Sigmoid colon (tissue), 7 donors: ENCODE measurements around the gene ANKRD6. TPM values are rescaled to one million over a fixed set of nuclear protein-coding genes. Genes with fewer than 3 reads are reported as not detected.

Experiments
- DNase-seq: peaks from one replicate; pipeline ENCODE4 v3.0.0-alpha.2; 2019
- H3K27ac ChIP-seq, 4 donors: fragments of 200-600 bp; sonication (generic); one replicate each; pipeline ENCODE4 v1.5.1; 2016 to 2019; ENCODE audit warnings: mild to moderate bottlenecking in 1 of 4
- H3K27me3 ChIP-seq, 3 donors: fragments of 200-600 bp; sonication (generic); one replicate each; pipeline ENCODE4 v1.5.1; 2019; ENCODE audit warnings: mild to moderate bottlenecking in 1 of 3
- H3K36me3 ChIP-seq, 4 donors: fragments of 200-600 bp; sonication (generic); one replicate each; pipeline ENCODE4 v1.5.1; 2016 to 2019
- H3K4me1 ChIP-seq, 4 donors: fragments of 200-600 bp; sonication (generic); one replicate each; pipeline ENCODE4 v1.5.1; 2017 to 2019
- H3K4me3 ChIP-seq, 4 donors: fragments of 200-600 bp; sonication (generic); one replicate each; pipeline ENCODE4 v1.5.1; 2017 to 2019; ENCODE audit warnings: mild to moderate bottlenecking in 2 of 4, moderate library complexity in 1 of 4
- H3K9me3 ChIP-seq, 4 donors: fragments of 200-600 bp in 3 of 4; sonication (generic) in 3 of 4; one replicate each; pipeline versions ENCODE4 v1.5.1 to v1.6.1; 2013 to 2019
- CTCF ChIP-seq, 4 experiments: fragments of 450-650 bp in 3 of 4; fragments of 200-600 bp in 1 of 4; IDR thresholded peaks; one replicate each; pipeline ENCODE4 v1.5.1; 2016 to 2019; ENCODE audit warnings: antibody characterized with exemption in 4 of 4, mild to moderate bottlenecking in 3 of 4, moderate library complexity in 2 of 4
- EP300 ChIP-seq, 4 donors: sonication (generic); formaldehyde crosslinking; IDR thresholded peaks; one replicate each; pipeline ENCODE4 v1.6.1; 2017; ENCODE audit warnings: antibody characterized with exemption in 4 of 4
- POLR2A ChIP-seq, 2 donors: fragments of 450-650 bp; IDR thresholded peaks; one replicate each; pipeline ENCODE4 v1.6.1; 2016; ENCODE audit warnings: antibody characterized with exemption in 2 of 2, mild to moderate bottlenecking in 2 of 2, moderate library complexity in 2 of 2
- POLR2AphosphoS5 ChIP-seq, 4 donors: sonication (generic); formaldehyde crosslinking; IDR thresholded peaks; one replicate each; pipeline ENCODE4 v1.6.1; 2017; ENCODE audit warnings: antibody characterized with exemption in 4 of 4
- WGBS, 2 donors: extraction: QIAGEN DNeasy Blood & Tissue Kit; methylation state at CpG; one replicate each; pipeline ENCODE4 v1.1.7; 2013; 5-methylcytosine and 5-hydroxymethylcytosine counted together
- intact Hi-C: fragments of 100-400 bp; cut with DNase I; formaldehyde crosslinking; loops from one replicate; pipeline ENCODE4 v1.15.1; 2023
- polyA plus RNA-seq, 3 donors: library from polyadenylated mRNA; stranded (reverse); fragments of 200-250 nt; gene quantifications; one replicate each; pipeline ENCODE4 v1.2.3, GENCODE V29; 2013
- total RNA-seq, 4 donors: library from RNA; depleted of rRNA; stranded (reverse); fragments of >200 nt; gene quantifications; one replicate each; pipeline ENCODE4 v1.1.0, GENCODE V29; 2016
- donor health status: healthy with polysubstance abuse.
- donor health status: Bipolar disorder and iron deficiency.
- donor health status: healthy.

Gene ANKRD6
- total RNA-seq = 10 to 100 TPM in 3 of 4 donors, 1 to 10 TPM in 1; 8.0 to 21.6 (median 17.3) TPM
- 1 to 10 TPM; 1.7 to 4.8 (median 2.3) TPM for polyA plus RNA-seq

- peak within 1 kb of the TSS; percentile 90 to 99 (median 92) for H3K4me3 ChIP-seq
- H3K4me1 ChIP-seq = peaks cover 0 to 27% (median 10%) of the 10 kb centered on the region in 4 donors
- H3K27me3 ChIP-seq = no peaks in the 10 kb centered on the region
- H3K36me3 ChIP-seq = no peaks in the 10 kb centered on the region
- peak; percentile 44 to 85 (median 64) for TF ChIP-seq CTCF (IDR thresholded peaks at IDR 0.05)
- no peak for TF ChIP-seq POLR2A (IDR thresholded peaks at IDR 0.05)
- no peak for TF ChIP-seq POLR2AphosphoS5 (IDR thresholded peaks at IDR 0.05)
- H3K27ac ChIP-seq = peak within 1 kb of the TSS in 2 of 4 donors; percentile 49 to 62
- H3K9me3 ChIP-seq = no peaks in the 10 kb centered on the region
- WGBS, 2 donors = 0 to 1% methylated on average over 38 of the region's 38 CpGs
- peak; percentile 83 for DNase-seq
- intact Hi-C loops = loop anchor here (1.0 to 10.0 kb wide), 3 partner anchors 61 to 392 kb away; partner anchors contain the start of gene CASP8AP2
These were observed at the start of gene ANKRD6 for GRCh38 chr6:89432875-89433251. TSS of gene ANKRD6 (plus strand) at chr6:89433152. CDS start at chr6:89566977, 133,825 bp downstream.

- Histone ChIP-seq H3K27ac (peak overlapping the region in 2 of 4 donors; percentile 16 to 37), H3K36me3 (no peaks in the 10 kb centered on the region), H3K9me3 (no peaks in the 10 kb centered on the region), H3K4me1 (peaks cover 0 to 12% (median 9%) of the 10 kb centered on the region in 4 donors), H3K4me3 (no peak overlapping the region), H3K27me3 (no peaks in the 10 kb centered on the region)
- no peak for TF ChIP-seq CTCF (IDR thresholded peaks at IDR 0.05)
- TF ChIP-seq POLR2AphosphoS5 (IDR thresholded peaks at IDR 0.05) = peak in 2 of 4 donors; percentile 28 to 40
- no peak for TF ChIP-seq EP300 (IDR thresholded peaks at IDR 0.05)
- peak; percentile 77 for DNase-seq
- WGBS, 2 donors = 70 to 72% methylated on average over 5 of the region's 5 CpGs
- intact Hi-C loops = no loop called here
These were observed 47.7 kb upstream of the ANKRD6 start for GRCh38 chr6:89385156-89385667.

DNA sequence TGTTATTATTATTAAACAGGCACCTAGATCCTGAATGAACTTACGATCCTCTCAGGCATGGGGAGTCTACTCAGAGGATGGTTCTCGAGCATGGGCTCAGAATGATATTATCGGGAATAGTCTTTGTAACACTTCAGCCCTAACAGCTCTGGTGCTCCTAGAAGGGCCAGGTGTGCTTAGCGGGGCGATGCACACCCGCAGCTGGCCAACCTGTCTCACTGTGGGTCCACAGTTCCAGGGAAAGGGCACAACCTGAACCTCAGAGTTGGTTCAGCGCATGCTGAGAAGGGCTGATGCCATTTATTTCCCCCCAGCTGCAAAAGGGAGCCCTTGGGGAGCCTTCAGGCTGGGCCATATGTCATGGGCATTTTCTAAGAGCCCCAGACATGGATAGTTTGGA lies 47.1 kb upstream of the ANKRD6 start:
- Histone ChIP-seq H3K27me3 (no peaks in the 10 kb centered on the region), H3K36me3 (no peaks in the 10 kb centered on the region), H3K4me3 (no peak overlapping the region), H3K9me3 (no peaks in the 10 kb centered on the region), H3K27ac (peak overlapping the region in 2 of 4 donors; percentile 16 to 37), H3K4me1 (peaks cover 0 to 12% (median 9%) of the 10 kb centered on the region in 4 donors)
- TF ChIP-seq EP300 (IDR thresholded peaks at IDR 0.05) = no peak
- no peak for TF ChIP-seq POLR2A (IDR thresholded peaks at IDR 0.05)
- no peak for TF ChIP-seq POLR2AphosphoS5 (IDR thresholded peaks at IDR 0.05)
- no peak for TF ChIP-seq CTCF (IDR thresholded peaks at IDR 0.05)
- intact Hi-C loops = no loop called here
- DNase-seq = no peak
- WGBS, 2 donors = 96 to 97% methylated on average over 7 of the region's 7 CpGs

GRCh38 chr6:89386917-89387491 lies 45.9 kb upstream of the ANKRD6 start:
- 92 to 95% methylated on average over 6 of the region's 6 CpGs for WGBS, 2 donors
- intact Hi-C loops = no loop called here

More at GRCh38 chr6:89386917-89387491, 45.9 kb upstream of the ANKRD6 start:
- no peak for TF ChIP-seq POLR2AphosphoS5 (IDR thresholded peaks at IDR 0.05)
- TF ChIP-seq EP300 (IDR thresholded peaks at IDR 0.05) = no peak
- TF ChIP-seq CTCF (IDR thresholded peaks at IDR 0.05) = no peak
- TF ChIP-seq POLR2A (IDR thresholded peaks at IDR 0.05) = no peak
- DNase-seq = no peak
- Histone ChIP-seq H3K27ac (no peak overlapping the region), H3K27me3 (no peaks in the 10 kb centered on the region), H3K4me1 (peaks cover 0 to 12% (median 9%) of the 10 kb centered on the region in 4 donors), H3K36me3 (no peaks in the 10 kb centered on the region), H3K4me3 (no peak overlapping the region), H3K9me3 (no peaks in the 10 kb centered on the region)
